ENCODE measurements around the gene SETD1A.

DNA sequence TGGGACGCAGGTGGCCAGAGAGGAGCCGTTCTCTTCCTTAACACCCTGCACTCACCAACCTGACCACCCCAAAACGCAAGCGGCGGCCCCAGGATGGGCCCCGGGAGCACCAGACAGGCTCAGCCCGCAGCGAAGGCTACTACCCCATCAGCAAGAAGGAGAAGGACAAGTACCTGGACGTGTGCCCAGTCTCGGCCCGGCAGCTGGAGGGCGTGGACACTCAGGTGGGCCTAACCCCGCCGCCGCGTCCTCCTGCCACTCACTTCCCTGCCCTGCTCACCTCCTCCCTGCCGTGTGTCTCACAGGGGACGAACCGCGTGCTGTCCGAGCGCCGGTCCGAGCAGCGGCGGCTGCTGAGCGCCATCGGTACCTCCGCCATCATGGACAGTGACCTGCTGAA, 22.9 kb downstream of the SETD1A start:
- TF ChIP-seq, protein P1, sequence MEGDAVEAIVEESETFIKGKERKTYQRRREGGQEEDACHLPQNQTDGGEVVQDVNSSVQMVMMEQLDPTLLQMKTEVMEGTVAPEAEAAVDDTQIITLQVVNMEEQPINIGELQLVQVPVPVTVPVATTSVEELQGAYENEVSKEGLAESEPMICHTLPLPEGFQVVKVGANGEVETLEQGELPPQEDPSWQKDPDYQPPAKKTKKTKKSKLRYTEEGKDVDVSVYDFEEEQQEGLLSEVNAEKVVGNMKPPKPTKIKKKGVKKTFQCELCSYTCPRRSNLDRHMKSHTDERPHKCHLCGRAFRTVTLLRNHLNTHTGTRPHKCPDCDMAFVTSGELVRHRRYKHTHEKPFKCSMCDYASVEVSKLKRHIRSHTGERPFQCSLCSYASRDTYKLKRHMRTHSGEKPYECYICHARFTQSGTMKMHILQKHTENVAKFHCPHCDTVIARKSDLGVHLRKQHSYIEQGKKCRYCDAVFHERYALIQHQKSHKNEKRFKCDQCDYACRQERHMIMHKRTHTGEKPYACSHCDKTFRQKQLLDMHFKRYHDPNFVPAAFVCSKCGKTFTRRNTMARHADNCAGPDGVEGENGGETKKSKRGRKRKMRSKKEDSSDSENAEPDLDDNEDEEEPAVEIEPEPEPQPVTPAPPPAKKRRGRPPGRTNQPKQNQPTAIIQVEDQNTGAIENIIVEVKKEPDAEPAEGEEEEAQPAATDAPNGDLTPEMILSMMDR (IDR thresholded peaks at IDR 0.05): no peak
- no peak for TF ChIP-seq POLR2A (IDR thresholded peaks at IDR 0.05)
- TF ChIP-seq POLR2AphosphoS5 (IDR thresholded peaks at IDR 0.05): no peak
- TF ChIP-seq EP300 (IDR thresholded peaks at IDR 0.05): no peak

All from sigmoid colon (tissue), 4 donors.